Measurements from ENCODE around the gene VTI1B. TPM values are rescaled to one million over a fixed set of nuclear protein-coding genes. Genes with fewer than 3 reads are reported as not detected.
"Not testable (repeated sequence)": the region's sequence is repeated elsewhere in the genome, so short reads cannot be mapped to it uniquely, and the experiment has no call there.

The VTI1B gene
- total RNA-seq, 1 donor from 2014 or later, result 62.1 TPM

GRCh38 chr14:67717048-67717447 lies 42.6 kb upstream of the VTI1B start:
- Histone ChIP-seq H3K9me3 (no peaks in the 10 kb centered on the region), H3K4me1 (peaks cover 4% of the 10 kb centered on the region), H3K4me3 (no peak overlapping the region), H3K27me3 (no peaks in the 10 kb centered on the region), H3K27ac (no peak overlapping the region), H3K36me3 (no peaks in the 10 kb centered on the region)
- no peak for TF ChIP-seq CTCF (IDR thresholded peaks at IDR 0.05)
- no peak for TF ChIP-seq POLR2A (IDR thresholded peaks at IDR 0.05)
- no peak for TF ChIP-seq POLR2AphosphoS5 (IDR thresholded peaks at IDR 0.05; ENCODE audit: insufficient read depth in 1 of 2, low read depth in 1 of 2)
- DNase-seq (ENCODE audit: extremely low spot score in 2 of 2), result no peak
- intact Hi-C loops (cut with DNase I), result no loop called here

- Histone ChIP-seq H3K4me1 (no peaks in the 10 kb centered on the region), H3K4me3 (no peak overlapping the region), H3K27ac (no peak overlapping the region), H3K36me3 (no peaks in the 10 kb centered on the region), H3K9me3 (no peaks in the 10 kb centered on the region), H3K27me3 (no peaks in the 10 kb centered on the region)
- DNase-seq (ENCODE audit: extremely low spot score in 2 of 2), result no peak
- intact Hi-C loops (cut with DNase I), result no loop called here
- TF ChIP-seq POLR2AphosphoS5 (IDR thresholded peaks at IDR 0.05; ENCODE audit: insufficient read depth in 1 of 2, low read depth in 1 of 2) (no peak), CTCF (IDR thresholded peaks at IDR 0.05) (no peak), POLR2A (IDR thresholded peaks at IDR 0.05) (no peak)
These were observed 35.8 kb upstream of the VTI1B start for GRCh38 chr14:67710209-67710608.

GRCh38 chr14:67709796-67710195 lies 35.4 kb upstream of the VTI1B start:
- H3K27ac ChIP-seq; H3K36me3 ChIP-seq; H3K9me3 ChIP-seq; H3K4me3 ChIP-seq; DNase-seq (ENCODE audit: extremely low spot score in 2 of 2); H3K4me1 ChIP-seq; H3K27me3 ChIP-seq: not testable (repeated sequence)
- intact Hi-C loops (cut with DNase I), result loop anchor here (10.0 kb wide), 1 partner anchor 125 kb away; no protein-coding TSS in a partner anchor

GRCh38 chr14:67709346-67709745 lies 34.9 kb upstream of the VTI1B start:
- not testable (repeated sequence) for H3K27me3 ChIP-seq; H3K9me3 ChIP-seq; H3K36me3 ChIP-seq; H3K4me1 ChIP-seq; DNase-seq (ENCODE audit: extremely low spot score in 2 of 2); H3K4me3 ChIP-seq; H3K27ac ChIP-seq
- intact Hi-C loops (cut with DNase I), result loop anchor here (10.0 kb wide), 1 partner anchor 125 kb away; no protein-coding TSS in a partner anchor

GRCh38 chr14:67705211-67705610 lies 30.8 kb upstream of the VTI1B start:
- no peaks in the 10 kb centered on the region for H3K36me3 ChIP-seq
- H3K27me3 ChIP-seq, result no peaks in the 10 kb centered on the region
- no peaks in the 10 kb centered on the region for H3K9me3 ChIP-seq
- no peak overlapping the region for H3K4me3 ChIP-seq
- H3K27ac ChIP-seq, result no peak overlapping the region
- TF ChIP-seq POLR2A (IDR thresholded peaks at IDR 0.05) (no peak), CTCF (IDR thresholded peaks at IDR 0.05) (no peak), POLR2AphosphoS5 (IDR thresholded peaks at IDR 0.05; ENCODE audit: insufficient read depth in 1 of 2, low read depth in 1 of 2) (no peak)
- no peaks in the 10 kb centered on the region for H3K4me1 ChIP-seq
- intact Hi-C loops (cut with DNase I), result loop anchor here (10.0 kb wide), 1 partner anchor 120 kb away; no protein-coding TSS in a partner anchor
- DNase-seq (ENCODE audit: extremely low spot score in 2 of 2), result no peak

DNA sequence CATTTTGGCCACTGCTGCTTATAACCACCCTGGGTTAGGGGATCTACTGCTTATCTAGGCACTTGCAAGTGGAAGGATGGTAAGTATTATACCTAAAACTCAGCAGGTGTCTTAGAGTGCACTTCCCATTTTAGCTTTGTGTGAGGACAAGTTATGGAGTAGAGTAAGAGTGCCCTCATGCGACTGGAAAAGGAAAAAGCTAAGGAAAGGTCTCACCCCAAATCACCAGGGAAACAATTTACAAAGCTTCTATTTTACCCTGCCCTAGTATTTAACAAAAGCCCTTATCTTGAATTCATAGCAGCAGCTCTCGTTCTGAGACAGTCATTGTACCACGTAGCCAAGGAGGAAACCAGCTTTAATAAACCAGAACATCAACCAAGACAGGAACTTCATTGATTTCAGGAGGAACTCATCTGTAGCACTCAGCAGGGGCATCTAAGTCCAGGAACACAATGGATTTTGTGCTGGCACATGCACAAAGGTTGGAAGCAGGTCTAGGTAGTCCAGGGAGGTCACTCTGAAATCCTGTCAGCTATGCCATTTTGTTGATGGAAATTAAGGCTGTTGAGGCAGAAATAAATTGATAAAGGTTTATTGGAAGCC lies 30.2 kb upstream of the VTI1B start:
- Histone ChIP-seq H3K4me3 (no peak overlapping the region), H3K27ac (no peak overlapping the region), H3K4me1 (no peaks in the 10 kb centered on the region), H3K27me3 (no peaks in the 10 kb centered on the region), H3K9me3 (no peaks in the 10 kb centered on the region), H3K36me3 (no peaks in the 10 kb centered on the region)
- no peak for DNase-seq (ENCODE audit: extremely low spot score in 2 of 2)
- TF ChIP-seq POLR2AphosphoS5 (IDR thresholded peaks at IDR 0.05; ENCODE audit: insufficient read depth in 1 of 2, low read depth in 1 of 2) (no peak), CTCF (IDR thresholded peaks at IDR 0.05) (peak in 2 of 3 experiments; percentile 44 to 53)
- intact Hi-C loops (cut with DNase I), result loop anchor here (10.0 kb wide), 1 partner anchor 120 kb away; no protein-coding TSS in a partner anchor

Measured in vagina (tissue), 2 donors.